Activated CD4-positive, alpha-beta memory T cell treated with anti-CD3 and anti-CD28 coated beads, Interleukin-2, amount 10 ng/mL, durations not matched to agents 7 days and 5 days (primary cell): ENCODE data around the gene TIMM13. TPM values are rescaled to one million over a fixed set of nuclear protein-coding genes. Genes with fewer than 3 reads are reported as not detected.

ENCODE experiments used
- CTCF ChIA-PET: fragments of 350-600 bp; sonication (Branson Sonifier 250); formaldehyde crosslinking; loops from one replicate; lab custom pipeline; 2021; ENCODE audit warnings: antibody characterized with exemption, inconsistent platforms; lab: Charles Lee
- POLR2A ChIA-PET: fragments of 350-600 bp; sonication (Branson Sonifier 250); formaldehyde crosslinking; loops from one replicate; lab custom pipeline; 2021; ENCODE audit warnings: antibody characterized with exemption; lab: Charles Lee
- DNase-seq: peaks from one replicate; pipeline ENCODE4 v3.0.0-alpha.2; 2020
- H3K27ac Mint-ChIP-seq: one replicate; pipeline ENCODE4 v1.8.0; 2021; ENCODE audit warnings: mild to moderate bottlenecking, mixed read lengths
- H3K27me3 Mint-ChIP-seq: one replicate; pipeline ENCODE4 v1.8.0; 2021; ENCODE audit warnings: mixed read lengths
- H3K36me3 Mint-ChIP-seq: one replicate; pipeline ENCODE4 v1.8.0; 2021; ENCODE audit warnings: low read depth, mixed read lengths
- H3K4me1 Mint-ChIP-seq: one replicate; pipeline ENCODE4 v1.8.0; 2021; ENCODE audit warnings: mixed read lengths
- H3K4me3 Mint-ChIP-seq: one replicate; pipeline ENCODE4 v1.8.0; 2021; ENCODE audit warnings: mild to moderate bottlenecking, mixed read lengths
- H3K9me3 Mint-ChIP-seq: one replicate; pipeline ENCODE4 v1.8.0; 2021; ENCODE audit warnings: mixed read lengths
- total RNA-seq, 2 experiments: library from RNA; stranded (reverse); gene quantifications; one replicate each; pipeline ENCODE4 v1.2.3, GENCODE V29; 2021

The TIMM13 gene
- total RNA-seq, 2 experiments from 2014 or later, result 44.5 to 47.4 TPM

DNA sequence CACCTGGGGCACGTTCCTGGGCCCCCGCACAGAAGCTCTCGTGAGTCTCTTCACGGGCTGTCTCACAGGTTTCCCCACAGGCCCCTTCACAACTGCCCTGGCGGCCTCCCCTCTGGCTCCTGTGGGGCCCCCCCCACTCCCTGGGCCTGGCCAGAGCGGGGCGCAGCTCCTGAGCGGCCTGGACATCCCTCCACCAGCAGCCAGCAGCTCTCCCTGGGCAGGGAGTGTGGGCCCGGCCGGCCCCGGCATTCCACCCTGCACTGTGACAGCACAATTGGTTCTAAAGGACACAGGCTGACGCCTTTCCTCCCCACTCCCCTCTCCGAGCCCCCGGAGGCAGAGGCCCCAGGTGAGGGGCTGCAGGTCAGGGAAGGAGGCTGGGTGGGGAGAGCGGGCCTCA, 9.5 kb upstream of the TIMM13 start:
- ChIA-PET CTCF (no interaction called here), POLR2A (interaction anchor here (2.1 kb wide), 1 partner anchor 9 kb away, joined by 7 read pairs; the partner anchor contains the start of gene TIMM13)
- Mint-ChIP-seq H3K27me3 (no peaks in the 10 kb centered on the region), H3K4me3 (no peak overlapping the region), H3K4me1 (peaks cover 2% of the 10 kb centered on the region), H3K36me3 (peaks cover 34% of the 10 kb centered on the region), H3K9me3 (no peaks in the 10 kb centered on the region), H3K27ac (no peak overlapping the region)
- no peak for DNase-seq

- peaks cover 2% of the 10 kb centered on the region for H3K4me1 Mint-ChIP-seq
- H3K36me3 Mint-ChIP-seq, result peaks cover 34% of the 10 kb centered on the region
- ChIA-PET POLR2A (interaction anchor here (2.1 kb wide), 1 partner anchor 9 kb away, joined by 7 read pairs; the partner anchor contains the start of gene TIMM13), CTCF (no interaction called here)
- no peak overlapping the region for H3K4me3 Mint-ChIP-seq
- no peaks in the 10 kb centered on the region for H3K27me3 Mint-ChIP-seq
- no peak overlapping the region for H3K27ac Mint-ChIP-seq
- H3K9me3 Mint-ChIP-seq, result no peaks in the 10 kb centered on the region
- DNase-seq, result no peak
Measured at GRCh38 chr19:2436384-2436783, 9.0 kb upstream of the TIMM13 start.

GRCh38 chr19:2434721-2435265, 7.4 kb upstream of the TIMM13 start:
- Mint-ChIP-seq H3K4me3 (no peak overlapping the region), H3K36me3 (peaks cover 39% of the 10 kb centered on the region), H3K27ac (no peak overlapping the region), H3K4me1 (no peaks in the 10 kb centered on the region), H3K9me3 (no peaks in the 10 kb centered on the region), H3K27me3 (no peaks in the 10 kb centered on the region)
- ChIA-PET POLR2A (no interaction called here), CTCF (no interaction called here)
- no peak for DNase-seq

- no peak for DNase-seq
- CTCF ChIA-PET, result no interaction called here
- no peak overlapping the region for H3K27ac Mint-ChIP-seq
- H3K4me1 Mint-ChIP-seq, result no peaks in the 10 kb centered on the region
- no peak overlapping the region for H3K4me3 Mint-ChIP-seq
- no peaks in the 10 kb centered on the region for H3K27me3 Mint-ChIP-seq
- no peaks in the 10 kb centered on the region for H3K9me3 Mint-ChIP-seq
- peaks cover 41% of the 10 kb centered on the region for H3K36me3 Mint-ChIP-seq
- POLR2A ChIA-PET, result no interaction called here
Measured at GRCh38 chr19:2434267-2434666, 6.9 kb upstream of the TIMM13 start.

- Mint-ChIP-seq H3K27ac (no peak overlapping the region), H3K27me3 (no peaks in the 10 kb centered on the region), H3K4me1 (no peaks in the 10 kb centered on the region), H3K4me3 (no peak overlapping the region), H3K9me3 (no peaks in the 10 kb centered on the region), H3K36me3 (peaks cover 44% of the 10 kb centered on the region)
- ChIA-PET CTCF (no interaction called here), POLR2A (no interaction called here)
- DNase-seq, result no peak
Measured at GRCh38 chr19:2433854-2434253, 6.5 kb upstream of the TIMM13 start.

- Mint-ChIP-seq H3K27ac (no peak overlapping the region), H3K9me3 (no peaks in the 10 kb centered on the region), H3K4me3 (no peak overlapping the region), H3K27me3 (no peaks in the 10 kb centered on the region), H3K4me1 (peaks cover 7% of the 10 kb centered on the region), H3K36me3 (peaks cover 44% of the 10 kb centered on the region)
- POLR2A ChIA-PET, result no interaction called here
- CTCF ChIA-PET, result no interaction called here
- DNase-seq, result no peak
Measured at GRCh38 chr19:2432131-2432848, 4.9 kb upstream of the TIMM13 start.

- Mint-ChIP-seq H3K4me1 (peaks cover 10% of the 10 kb centered on the region), H3K4me3 (no peak overlapping the region), H3K36me3 (peaks cover 46% of the 10 kb centered on the region), H3K27ac (no peak overlapping the region), H3K9me3 (no peaks in the 10 kb centered on the region), H3K27me3 (no peaks in the 10 kb centered on the region)
- DNase-seq, result no peak
- ChIA-PET CTCF (no interaction called here), POLR2A (no interaction called here)
Measured at GRCh38 chr19:2431318-2432055, 4.1 kb upstream of the TIMM13 start.

DNA sequence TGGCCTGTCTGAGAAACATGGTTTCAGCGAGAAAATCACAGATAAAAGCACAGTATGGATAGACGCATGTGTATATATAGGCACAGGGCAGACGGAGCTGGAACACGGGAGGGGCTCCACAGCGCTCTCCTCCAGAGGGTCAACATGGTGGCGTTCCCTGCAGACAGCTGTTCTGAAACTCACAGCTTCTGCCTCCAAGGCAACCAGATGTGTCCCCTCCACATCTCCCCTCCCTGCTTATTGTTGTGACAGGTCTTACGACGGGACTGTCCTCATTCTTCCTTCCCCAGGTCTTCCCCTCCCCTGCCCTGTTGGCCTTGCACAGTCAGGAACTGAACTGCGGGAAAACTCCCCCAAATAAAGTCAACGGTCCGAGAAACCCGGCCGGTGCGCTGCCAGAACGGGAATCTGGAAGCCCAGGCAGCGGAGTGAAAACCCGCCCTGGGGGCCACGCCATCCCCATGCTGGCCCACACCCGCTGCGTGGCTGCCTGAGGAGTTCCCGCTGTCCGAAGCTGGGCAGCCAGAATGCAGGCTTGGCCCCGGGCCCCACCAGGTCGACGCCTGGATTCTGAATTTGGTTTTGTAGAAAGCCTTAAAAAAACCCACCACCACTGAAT, 2.6 kb upstream of the TIMM13 start:
- ChIA-PET POLR2A (no interaction called here), CTCF (no interaction called here)
- Mint-ChIP-seq H3K9me3 (no peaks in the 10 kb centered on the region), H3K36me3 (peaks cover 41% of the 10 kb centered on the region), H3K4me1 (peaks cover 17% of the 10 kb centered on the region), H3K4me3 (no peak overlapping the region), H3K27ac (no peak overlapping the region), H3K27me3 (no peaks in the 10 kb centered on the region)
- no peak for DNase-seq

DNA sequence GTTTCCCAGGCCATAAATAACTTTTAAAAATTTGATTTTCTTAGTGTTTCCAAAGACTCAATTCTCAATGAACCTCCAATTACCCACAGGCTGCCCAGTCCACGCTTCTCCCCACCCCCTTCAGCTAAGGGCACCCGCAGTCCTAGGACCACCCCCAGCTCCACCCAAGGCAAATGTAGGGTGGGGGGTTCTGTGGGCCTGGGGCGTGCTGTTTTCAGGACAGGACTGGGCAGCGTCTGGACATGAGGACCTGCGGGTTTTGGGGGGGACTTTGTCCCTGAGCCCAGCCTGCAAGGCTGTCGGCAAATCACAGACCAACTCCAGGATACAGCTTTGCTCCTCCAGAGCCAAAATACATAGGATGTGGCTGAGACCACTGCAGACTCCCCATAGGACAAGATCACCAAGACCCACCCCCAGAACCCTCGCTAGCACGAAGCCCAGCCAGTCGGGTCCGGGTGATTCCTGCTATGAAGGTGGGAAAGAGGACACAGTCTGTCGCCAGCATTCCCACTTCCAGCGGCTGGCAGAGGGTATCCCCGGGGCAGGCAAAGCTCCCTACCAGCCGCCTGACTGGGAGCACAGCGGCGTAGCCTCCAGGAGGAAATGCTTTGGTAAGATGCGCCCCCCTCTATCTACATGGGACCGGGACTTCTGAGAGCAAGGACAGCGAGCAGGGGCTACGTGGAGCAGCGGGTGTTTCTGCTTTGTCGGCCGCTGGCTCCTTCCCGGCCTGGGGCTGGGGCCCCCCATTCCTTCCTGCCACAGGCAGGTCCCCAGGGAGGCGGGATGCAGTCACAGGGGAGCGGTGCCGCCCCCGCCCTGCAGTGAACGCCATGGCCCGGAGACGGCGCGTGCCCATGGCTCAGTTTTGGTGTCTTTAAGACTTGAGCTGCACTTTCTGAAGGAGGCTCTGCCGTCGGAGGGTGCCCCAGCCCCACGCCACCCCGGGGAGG, 1.6 kb upstream of the TIMM13 start:
- H3K9me3 Mint-ChIP-seq, result no peaks in the 10 kb centered on the region
- ChIA-PET POLR2A (interaction anchor here (1.5 to 3.2 kb wide), 4 partner anchors 15 to 101 kb away, joined by 4 to 24 read pairs (median 12); partner anchors contain the start of genes GADD45B, LMNB2 and LSM7), CTCF (interaction anchor here (2.3 kb wide), 1 partner anchor 182 kb away, joined by 15 read pairs; no protein-coding TSS in a partner anchor)
- no peak for DNase-seq
- H3K27ac Mint-ChIP-seq, result no peak overlapping the region
- peaks cover 17% of the 10 kb centered on the region for H3K4me1 Mint-ChIP-seq
- peaks cover 37% of the 10 kb centered on the region for H3K36me3 Mint-ChIP-seq
- no peak overlapping the region for H3K4me3 Mint-ChIP-seq
- no peaks in the 10 kb centered on the region for H3K27me3 Mint-ChIP-seq

- H3K36me3 Mint-ChIP-seq, result peaks cover 33% of the 10 kb centered on the region
- DNase-seq, result no peak
- H3K4me3 Mint-ChIP-seq, result no peak overlapping the region
- H3K27me3 Mint-ChIP-seq, result no peaks in the 10 kb centered on the region
- ChIA-PET POLR2A (interaction anchor here (0.8 to 3.2 kb wide), 18 partner anchors 8 to 257 kb away, joined by 3 to 24 read pairs (median 4); partner anchors contain the start of genes GADD45B, LMNB2 and LSM7), CTCF (interaction anchor here (0.9 to 2.3 kb wide), 7 partner anchors 11 to 220 kb away, joined by 3 to 15 read pairs (median 3); partner anchors contain the start of gene LSM7)
- peaks cover 17% of the 10 kb centered on the region for H3K4me1 Mint-ChIP-seq
- peak overlapping the region; percentile 85 for H3K27ac Mint-ChIP-seq
- no peaks in the 10 kb centered on the region for H3K9me3 Mint-ChIP-seq
Measured at GRCh38 chr19:2428321-2428690, 920 bp upstream of the TIMM13 start.

DNA sequence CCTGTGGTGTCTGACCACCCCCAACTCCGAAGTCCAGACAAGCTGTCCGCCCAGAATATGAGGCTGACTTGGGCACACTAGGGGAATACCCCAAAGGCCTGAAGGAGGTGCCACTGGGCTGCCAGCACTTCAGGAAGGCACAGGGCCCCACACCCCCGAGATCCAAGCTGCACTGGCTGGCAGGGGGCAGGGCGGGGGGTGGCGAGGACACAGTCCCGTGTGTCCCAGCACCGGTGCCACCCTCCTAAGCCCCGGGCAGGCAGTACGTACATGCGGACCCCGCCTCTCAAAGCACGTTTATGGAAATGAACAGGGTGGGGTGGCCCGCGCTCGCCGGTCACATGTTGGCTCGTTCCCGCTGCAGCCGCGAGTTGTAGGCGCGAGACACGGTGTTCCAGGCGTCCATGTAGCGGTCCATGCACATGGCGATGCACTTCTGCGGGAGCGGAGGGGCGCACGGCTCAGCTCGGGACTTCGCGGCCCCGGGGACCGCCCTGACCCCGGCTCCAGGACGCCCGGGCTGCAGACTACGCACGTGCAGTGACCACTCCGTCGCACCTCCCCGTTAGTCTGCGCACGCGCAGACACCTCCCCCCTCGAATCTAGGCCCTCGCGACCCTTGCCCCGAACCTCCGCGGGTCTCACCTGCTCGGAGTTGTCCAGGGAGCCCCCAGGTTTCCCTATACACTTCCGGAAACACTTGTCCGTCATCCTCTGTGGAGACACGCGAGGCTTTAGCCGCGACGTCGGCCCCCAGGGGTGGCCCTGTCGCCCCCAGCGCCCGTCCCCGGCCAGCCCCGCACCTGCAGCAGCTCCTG, 566 bp downstream of the TIMM13 start:
- Mint-ChIP-seq H3K36me3 (peaks cover 29% of the 10 kb centered on the region), H3K27me3 (no peaks in the 10 kb centered on the region), H3K27ac (peak overlapping the region; percentile 85), H3K4me1 (peaks cover 17% of the 10 kb centered on the region), H3K9me3 (no peaks in the 10 kb centered on the region), H3K4me3 (peak overlapping the region; percentile 84)
- ChIA-PET POLR2A (interaction anchor here (0.8 to 3.2 kb wide), 20 partner anchors 10 to 275 kb away, joined by 3 to 24 read pairs (median 4); partner anchors contain the start of genes AP3D1, GADD45B, LMNB2 and LSM7), CTCF (interaction anchor here (0.8 to 2.3 kb wide), 9 partner anchors 12 to 222 kb away, joined by 3 to 15 read pairs (median 3); no protein-coding TSS in a partner anchor)
- DNase-seq, result peak; percentile 49
